HG02981 (cell line): ENCODE data around the gene SH3RF2.
"Not testable (repeated sequence)": the region's sequence is repeated elsewhere in the genome, so short reads cannot be mapped to it uniquely, and the experiment has no call there.

Source experiments
- ATAC-seq: cut with Tn5 transposase; IDR thresholded peaks from one replicate; pipeline ENCODE4 v1.9.1; 2021; ENCODE audit warnings: mild to moderate bottlenecking, moderate library complexity; ENCODE audit not compliant: unreplicated experiment

The SH3RF2 gene

GRCh38 chr5:146073239-146073900 is 137.0 kb downstream of the SH3RF2 start:
- ATAC-seq, result no peak

- ATAC-seq, result no peak
Measured at GRCh38 chr5:146076028-146076427, 139.7 kb downstream of the SH3RF2 start.

GRCh38 chr5:146076455-146076854 is 140.1 kb downstream of the SH3RF2 start:
- no peak for ATAC-seq

GRCh38 chr5:146078566-146078965 is 142.2 kb downstream of the SH3RF2 start:
- no peak for ATAC-seq

GRCh38 chr5:146079695-146080373 is 143.5 kb downstream of the SH3RF2 start:
- no peak for ATAC-seq

GRCh38 chr5:146081556-146081955 is 145.2 kb downstream of the SH3RF2 start:
- ATAC-seq, result no peak

GRCh38 chr5:146082798-146083197 is 146.4 kb downstream of the SH3RF2 start:
- ATAC-seq, result peak; percentile 93

GRCh38 chr5:146084376-146084775 is 148.0 kb downstream of the SH3RF2 start:
- ATAC-seq, result no peak

GRCh38 chr5:146088098-146088497 is 151.7 kb downstream of the SH3RF2 start:
- no peak for ATAC-seq

GRCh38 chr5:146089287-146089686 is 152.9 kb downstream of the SH3RF2 start:
- ATAC-seq, result no peak

GRCh38 chr5:146091881-146092280 is 155.5 kb downstream of the SH3RF2 start:
- ATAC-seq, result no peak

GRCh38 chr5:146098047-146098446 is 161.7 kb downstream of the SH3RF2 start:
- no peak for ATAC-seq

GRCh38 chr5:146101646-146102045 is 165.3 kb downstream of the SH3RF2 start:
- no peak for ATAC-seq

GRCh38 chr5:146103594-146103993 is 167.2 kb downstream of the SH3RF2 start:
- ATAC-seq, result no peak

GRCh38 chr5:146105477-146105876 is 169.1 kb downstream of the SH3RF2 start, which contains the start of gene PLAC8L1:
Gene PLAC8L1, minus strand, starts transcription at chr5:146105577. Its CDS starts 1,266 bp downstream, at chr5:146104311.
- ATAC-seq, result no peak

GRCh38 chr5:146107901-146108300 is 171.5 kb downstream of the SH3RF2 start:
- no peak for ATAC-seq

- ATAC-seq, result not testable (repeated sequence)
Measured at GRCh38 chr5:146108870-146109269, 172.5 kb downstream of the SH3RF2 start.

- ATAC-seq, result no peak
Measured at GRCh38 chr5:146109379-146109778, 173.0 kb downstream of the SH3RF2 start.

GRCh38 chr5:146111409-146111808 is 175.0 kb downstream of the SH3RF2 start:
- ATAC-seq, result no peak

GRCh38 chr5:146112476-146112875 is 176.1 kb downstream of the SH3RF2 start:
- ATAC-seq, result no peak
